ENCODE results near the gene SHTN1. TPM values are rescaled to one million over a fixed set of nuclear protein-coding genes. Genes with fewer than 3 reads are reported as not detected.
A peak's percentile ranks its signal among the peaks of the same experiment; 100 is the strongest.

Gene SHTN1
- total and polyA plus RNA-seq, 2 donors (not counting 1 experiment from before 2014, with no cell fraction given) = 0.33 to 1.6 TPM

GRCh38 chr10:116944911-116945310 lies 60.1 kb downstream of the SHTN1 start:
- no peaks in the 10 kb centered on the region for H3K27me3 ChIP-seq (ENCODE audit: control insufficient read depth, insufficient read depth, low read length)
- H3K79me2 ChIP-seq (ENCODE audit: control insufficient read depth, insufficient read depth, low read length) = no peaks in the 10 kb centered on the region
- H3K4me1 ChIP-seq (ENCODE audit: control insufficient read depth, extremely low read depth, insufficient read depth, low read length) = peaks cover 2% of the 10 kb centered on the region
- H3K9me3 ChIP-seq (ENCODE audit: control insufficient read depth, insufficient read depth, low read depth, low read length) = no peaks in the 10 kb centered on the region
- no peak overlapping the region for H3K9ac ChIP-seq (ENCODE audit: insufficient read depth, low read length)
- H2AFZ ChIP-seq (ENCODE audit: low read length) = no peak overlapping the region
- no peak overlapping the region for H3K4me2 ChIP-seq (ENCODE audit: extremely low read depth, insufficient read depth, low read length)
- H3K4me3 ChIP-seq (replicated peaks in 1 of 4; ENCODE audit: control extremely low read depth in 1 of 4, insufficient read depth in 1 of 4, low read depth in 3 of 4, low read length in 4 of 4) = no peak overlapping the region
- no peaks in the 10 kb centered on the region for H3K36me3 ChIP-seq (ENCODE audit: control insufficient read depth, insufficient read depth, low read length)
- DNase-seq (ENCODE audit: low read depth in 2 of 2) = no peak
- no peak overlapping the region for H3K27ac ChIP-seq (ENCODE audit: insufficient read depth, low read length)
- TF ChIP-seq, protein P1, sequence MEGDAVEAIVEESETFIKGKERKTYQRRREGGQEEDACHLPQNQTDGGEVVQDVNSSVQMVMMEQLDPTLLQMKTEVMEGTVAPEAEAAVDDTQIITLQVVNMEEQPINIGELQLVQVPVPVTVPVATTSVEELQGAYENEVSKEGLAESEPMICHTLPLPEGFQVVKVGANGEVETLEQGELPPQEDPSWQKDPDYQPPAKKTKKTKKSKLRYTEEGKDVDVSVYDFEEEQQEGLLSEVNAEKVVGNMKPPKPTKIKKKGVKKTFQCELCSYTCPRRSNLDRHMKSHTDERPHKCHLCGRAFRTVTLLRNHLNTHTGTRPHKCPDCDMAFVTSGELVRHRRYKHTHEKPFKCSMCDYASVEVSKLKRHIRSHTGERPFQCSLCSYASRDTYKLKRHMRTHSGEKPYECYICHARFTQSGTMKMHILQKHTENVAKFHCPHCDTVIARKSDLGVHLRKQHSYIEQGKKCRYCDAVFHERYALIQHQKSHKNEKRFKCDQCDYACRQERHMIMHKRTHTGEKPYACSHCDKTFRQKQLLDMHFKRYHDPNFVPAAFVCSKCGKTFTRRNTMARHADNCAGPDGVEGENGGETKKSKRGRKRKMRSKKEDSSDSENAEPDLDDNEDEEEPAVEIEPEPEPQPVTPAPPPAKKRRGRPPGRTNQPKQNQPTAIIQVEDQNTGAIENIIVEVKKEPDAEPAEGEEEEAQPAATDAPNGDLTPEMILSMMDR (conservative IDR thresholded peaks at IDR 0.05 in 1 of 2, IDR thresholded peaks at IDR 0.05 in 1 of 2; ENCODE audit: low read depth in 1 of 2, low read length in 2 of 2) = no peak
- TF ChIP-seq EZH2 (IDR thresholded peaks at IDR 0.05; ENCODE audit: low read length, missing control alignments) = no peak
- no peaks in the 10 kb centered on the region for H4K20me1 ChIP-seq (ENCODE audit: control insufficient read depth, extremely low read depth, insufficient read depth, low read length)

DNA sequence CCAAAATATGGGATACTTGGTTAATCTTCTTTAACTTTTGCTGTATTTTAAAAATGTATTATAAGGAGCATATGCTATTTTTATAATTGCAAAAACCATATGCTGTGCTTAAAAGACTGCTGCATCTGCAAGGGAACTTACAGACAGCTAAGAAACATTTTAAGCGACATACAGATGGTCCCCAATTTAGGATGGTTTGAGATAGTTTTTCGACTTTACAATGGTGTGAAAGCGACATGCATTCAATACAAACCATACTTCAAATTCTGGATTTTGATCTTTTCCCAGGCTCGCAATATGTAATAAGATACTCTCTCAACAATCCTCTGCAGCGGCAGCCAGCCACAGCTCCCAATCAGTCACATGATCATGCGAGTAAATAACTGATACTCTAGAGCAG lies 73.2 kb downstream of the SHTN1 start:
- Histone ChIP-seq H2AFZ (ENCODE audit: low read length) (no peak overlapping the region), H3K9me3 (ENCODE audit: control insufficient read depth, insufficient read depth, low read depth, low read length) (no peaks in the 10 kb centered on the region), H3K27me3 (ENCODE audit: control insufficient read depth, insufficient read depth, low read length) (no peaks in the 10 kb centered on the region), H4K20me1 (ENCODE audit: control insufficient read depth, extremely low read depth, insufficient read depth, low read length) (no peaks in the 10 kb centered on the region), H3K36me3 (ENCODE audit: control insufficient read depth, insufficient read depth, low read length) (no peaks in the 10 kb centered on the region), H3K79me2 (ENCODE audit: control insufficient read depth, insufficient read depth, low read length) (no peaks in the 10 kb centered on the region), H3K4me3 (replicated peaks in 1 of 4; ENCODE audit: control extremely low read depth in 1 of 4, insufficient read depth in 1 of 4, low read depth in 3 of 4, low read length in 4 of 4) (no peak overlapping the region), H3K4me2 (ENCODE audit: extremely low read depth, insufficient read depth, low read length) (no peak overlapping the region), H3K4me1 (ENCODE audit: control insufficient read depth, extremely low read depth, insufficient read depth, low read length) (no peaks in the 10 kb centered on the region), H3K9ac (ENCODE audit: insufficient read depth, low read length) (no peak overlapping the region), H3K27ac (ENCODE audit: insufficient read depth, low read length) (no peak overlapping the region)
- no peak for DNase-seq (ENCODE audit: low read depth in 2 of 2)
- TF ChIP-seq EZH2 (IDR thresholded peaks at IDR 0.05; ENCODE audit: low read length, missing control alignments) = no peak
- TF ChIP-seq, protein P1 (conservative IDR thresholded peaks at IDR 0.05 in 1 of 2, IDR thresholded peaks at IDR 0.05 in 1 of 2; ENCODE audit: low read depth in 1 of 2, low read length in 2 of 2) = no peak

GRCh38 chr10:116926426-116926825 lies 78.6 kb downstream of the SHTN1 start:
- Histone ChIP-seq H3K27ac (ENCODE audit: insufficient read depth, low read length) (no peak overlapping the region), H3K36me3 (ENCODE audit: control insufficient read depth, insufficient read depth, low read length) (no peaks in the 10 kb centered on the region), H3K4me3 (replicated peaks in 1 of 4; ENCODE audit: control extremely low read depth in 1 of 4, insufficient read depth in 1 of 4, low read depth in 3 of 4, low read length in 4 of 4) (no peak overlapping the region), H3K9me3 (ENCODE audit: control insufficient read depth, insufficient read depth, low read depth, low read length) (no peaks in the 10 kb centered on the region), H3K79me2 (ENCODE audit: control insufficient read depth, insufficient read depth, low read length) (no peaks in the 10 kb centered on the region), H2AFZ (ENCODE audit: low read length) (no peak overlapping the region), H3K27me3 (ENCODE audit: control insufficient read depth, insufficient read depth, low read length) (no peaks in the 10 kb centered on the region), H3K4me2 (ENCODE audit: extremely low read depth, insufficient read depth, low read length) (no peak overlapping the region), H4K20me1 (ENCODE audit: control insufficient read depth, extremely low read depth, insufficient read depth, low read length) (no peaks in the 10 kb centered on the region), H3K4me1 (ENCODE audit: control insufficient read depth, extremely low read depth, insufficient read depth, low read length) (no peaks in the 10 kb centered on the region), H3K9ac (ENCODE audit: insufficient read depth, low read length) (no peak overlapping the region)
- TF ChIP-seq EZH2 (IDR thresholded peaks at IDR 0.05; ENCODE audit: low read length, missing control alignments) = no peak
- TF ChIP-seq, protein P1 (conservative IDR thresholded peaks at IDR 0.05 in 1 of 2, IDR thresholded peaks at IDR 0.05 in 1 of 2; ENCODE audit: low read depth in 1 of 2, low read length in 2 of 2) = no peak
- DNase-seq (ENCODE audit: low read depth in 2 of 2) = peak in 1 of 2 donors; percentile 80

All from fibroblast of lung (primary cell).